Measurements from ENCODE around the gene PFN1. TPM values are rescaled to one million over a fixed set of nuclear protein-coding genes. Genes with fewer than 3 reads are reported as not detected.

Gene PFN1
- total and polyA plus RNA-seq, 2 donors (not counting 3 experiments of a cell fraction or from before 2014, with no cell fraction given) = 1,191 to 1,577 TPM

GRCh38 chr17:4967539-4968485 lies 19.5 kb upstream of the PFN1 start, which contains the start of gene SPAG7:
Gene SPAG7, minus strand, starts transcription at chr17:4967817. Its CDS starts 13 bp downstream, at chr17:4967804.
- no peaks in the 10 kb centered on the region for H3K9me1 ChIP-seq (replicated peaks; ENCODE audit: control insufficient read depth, extremely low read depth, insufficient read depth, low read length)
- no peaks in the 10 kb centered on the region for H3K9me3 ChIP-seq (replicated peaks; ENCODE audit: control insufficient read depth, insufficient read depth, low read length)
- H3K36me3 ChIP-seq (ENCODE audit: control insufficient read depth in 2 of 2, extremely low read depth in 1 of 2, insufficient read depth in 2 of 2, low read length in 2 of 2) = peaks cover 4 to 20% of the 10 kb centered on the region in 2 experiments
- no peaks in the 10 kb centered on the region for H3K27me3 ChIP-seq (ENCODE audit: control insufficient read depth in 2 of 2, insufficient read depth in 2 of 2, low read length in 2 of 2)
- peak; percentile 99 for DNase-seq (ENCODE audit: low read depth, low spot score)
- BruUV-seq (replicated peaks) = TSS peak; percentile 71
- POLR2A ChIA-PET = interaction anchor here (0.6 to 2.6 kb wide), 9 partner anchors 14 to 155 kb away, joined by 3 to 18 read pairs (median 5); partner anchors contain the start of genes ENO3, PFN1, RNF167 and SLC25A11
- H3K27ac ChIP-seq (ENCODE audit: insufficient read depth, low read depth, low read length) = peak within 1 kb of the TSS; percentile 69
- intact Hi-C loops (cut with micrococcal nuclease) (loop anchor here (1.0 kb wide), 4 partner anchors 19 to 59 kb away; partner anchors contain the start of genes CAMTA2, PFN1, RNF167 and SLC25A11), dilution Hi-C loops (cut with MboI; ENCODE audit: extremely low pct_ligation_motif_present, low sequenced_read_pairs) (no loop called here)
- peak within 1 kb of the TSS; percentile 45 for H2AFZ ChIP-seq (ENCODE audit: low read depth, low read length)
- H3K4me2 ChIP-seq (ENCODE audit: insufficient read depth, low read length) = peak within 1 kb of the TSS; percentile 85
- peak within 1 kb of the TSS; percentile 20 to 87 (median 63) for H3K4me3 ChIP-seq (replicated peaks in 1 of 3; ENCODE audit: insufficient read depth in 1 of 3, low read depth in 1 of 3, low read length in 3 of 3)
- peaks cover 24% of the 10 kb centered on the region for H3K4me1 ChIP-seq (ENCODE audit: control insufficient read depth, extremely low read depth, insufficient read depth, low read length)
- FAIRE-seq = peak; percentile 42
- no peaks in the 10 kb centered on the region for H4K20me1 ChIP-seq (replicated peaks; ENCODE audit: control insufficient read depth, extremely low read depth, insufficient read depth, low read length)
- TF ChIP-seq POLR2AphosphoS5 (IDR thresholded peaks at IDR 0.05; ENCODE audit: insufficient read depth, low read depth, low read length) (peak; percentile 85), EZH2 (IDR thresholded peaks at IDR 0.05; ENCODE audit: borderline replicate concordance, low read depth, low read length, severe bottlenecking) (no peak), MYC (IDR thresholded peaks at IDR 0.05; ENCODE audit: low read depth, low read length) (no peak), CTCF (IDR thresholded peaks at IDR 0.05; ENCODE audit: extremely low read depth in 1 of 2, insufficient read depth in 1 of 2, low read depth in 1 of 2, low read length in 2 of 2) (no peak), GATA2 (IDR thresholded peaks at IDR 0.05; ENCODE audit: insufficient read depth, insufficient read length, low read depth, low read length) (no peak), POLR2A (IDR thresholded peaks at IDR 0.05; ENCODE audit: low read depth, low read length) (peak; percentile 95), FOS (IDR thresholded peaks at IDR 0.05; ENCODE audit: borderline replicate concordance, insufficient read depth, low read length) (no peak), JUN (IDR thresholded peaks at IDR 0.05; ENCODE audit: borderline replicate concordance, insufficient read depth, insufficient read length, low read depth) (no peak)
- TF ChIP-seq, protein P1, sequence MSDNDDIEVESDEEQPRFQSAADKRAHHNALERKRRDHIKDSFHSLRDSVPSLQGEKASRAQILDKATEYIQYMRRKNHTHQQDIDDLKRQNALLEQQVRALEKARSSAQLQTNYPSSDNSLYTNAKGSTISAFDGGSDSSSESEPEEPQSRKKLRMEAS (IDR thresholded peaks at IDR 0.05; ENCODE audit: insufficient read depth, insufficient read length) = peak; percentile 52
- CTCF ChIA-PET = interaction anchor here (1.0 to 4.5 kb wide), 11 partner anchors 11 to 257 kb away, joined by 3 to 40 read pairs (median 6); partner anchors contain the start of genes ARRB2, CAMTA2, CHRNE and RNF167
- H3K79me2 ChIP-seq (ENCODE audit: control insufficient read depth, insufficient read depth, low read length) = peaks cover 9% of the 10 kb centered on the region
- H3K9ac ChIP-seq (replicated peaks; ENCODE audit: extremely low read depth, insufficient read depth, low read length) = peak within 1 kb of the TSS; percentile 71

Data from endothelial cell of umbilical vein (primary cell).